Neuronal stem cell (in vitro differentiated cells): Measurements from ENCODE around the gene IGLL5.
A peak's percentile ranks its signal among the peaks of the same experiment; 100 is the strongest.
"Not testable (repeated sequence)": the region's sequence is repeated elsewhere in the genome, so short reads cannot be mapped to it uniquely, and the experiment has no call there.

Experiments
- DNase-seq: peaks from one replicate; pipeline ENCODE4 v3.0.0-alpha.2; 2013; ENCODE audit warnings: low spot score
- H2AFZ ChIP-seq: one replicate; pipeline ENCODE4 v1.6.1; 2013; ENCODE audit warnings: mild to moderate bottlenecking, low read length, inconsistent platforms
- H2AK5ac ChIP-seq: 2 replicates; pipeline ENCODE4 v1.6.1; 2013; ENCODE audit warnings: low read depth, mild to moderate bottlenecking, inconsistent platforms, low read length, moderate library complexity, mixed read lengths
- H2BK120ac ChIP-seq: 2 replicates; pipeline ENCODE4 v1.6.1; 2013; ENCODE audit warnings: low read depth, mild to moderate bottlenecking, inconsistent platforms, low read length, moderate library complexity, mixed read lengths
- H2BK12ac ChIP-seq: one replicate; pipeline ENCODE4 v1.6.1; 2013; ENCODE audit warnings: low read length, inconsistent platforms
- H2BK15ac ChIP-seq: 2 replicates; pipeline ENCODE4 v1.6.1; 2013; ENCODE audit warnings: mild to moderate bottlenecking, low read length, inconsistent platforms, mixed read lengths
- H2BK5ac ChIP-seq: one replicate; pipeline ENCODE4 v1.6.1; 2013; ENCODE audit warnings: inconsistent platforms, mild to moderate bottlenecking, low read length, moderate library complexity
- H3K14ac ChIP-seq: one replicate; pipeline ENCODE4 v1.6.1; 2013; ENCODE audit warnings: low read length, inconsistent platforms
- H3K18ac ChIP-seq: 2 replicates; pipeline ENCODE4 v1.6.1; 2013; ENCODE audit warnings: low read length, inconsistent platforms
- H3K23ac ChIP-seq: 2 replicates; pipeline ENCODE4 v1.6.1; 2013; ENCODE audit warnings: low read depth, mild to moderate bottlenecking, mixed read lengths, low read length, inconsistent platforms; ENCODE audit not compliant: poor library complexity
- H3K27ac ChIP-seq: replicated peaks from 3 replicates; pipeline ENCODE4 v1.5.1; 2013; ENCODE audit warnings: low read length, inconsistent platforms
- H3K27me3 ChIP-seq, 3 experiments: 2 replicates each; pipeline ENCODE4 v1.6.1; 2013; ENCODE audit warnings: low read length in 3 of 3, mild to moderate bottlenecking in 2 of 3, inconsistent platforms in 1 of 3, low read depth in 1 of 3, mixed read lengths in 1 of 3, moderate library complexity in 1 of 3; ENCODE audit not compliant: control insufficient read depth in 3 of 3, insufficient read depth in 3 of 3
- H3K36me3 ChIP-seq, 2 donors: replicated peaks in 1 of 2; 2 replicates each; pipeline ENCODE4 v1.6.1; 2013; ENCODE audit warnings: low read length in 2 of 2; ENCODE audit not compliant: control insufficient read depth in 2 of 2, insufficient read depth in 2 of 2
- H3K4ac ChIP-seq: 2 replicates; pipeline ENCODE4 v1.6.1; 2013; ENCODE audit warnings: inconsistent platforms, mild to moderate bottlenecking, low read length, moderate library complexity
- H3K4me1 ChIP-seq, 2 donors: 1 replicate in 1 of 2; 2 replicates in 1 of 2; pipeline ENCODE4 v1.6.1; 2013; ENCODE audit warnings: low read length in 2 of 2, low read depth in 1 of 2; ENCODE audit not compliant: control insufficient read depth in 2 of 2, insufficient read depth in 1 of 2
- H3K4me2 ChIP-seq: one replicate; pipeline ENCODE4 v1.6.1; 2013; ENCODE audit warnings: mild to moderate bottlenecking, low read length, inconsistent platforms; ENCODE audit not compliant: insufficient read depth, poor library complexity, severe bottlenecking
- H3K4me3 ChIP-seq, 2 donors: 2 replicates each; pipeline ENCODE4 v1.5.1; 2013; ENCODE audit warnings: low read length in 2 of 2, mild to moderate bottlenecking in 2 of 2, inconsistent platforms in 1 of 2, moderate library complexity in 1 of 2
- H3K79me1 ChIP-seq: one replicate; pipeline ENCODE4 v1.6.1; 2013; ENCODE audit warnings: low read depth, mild to moderate bottlenecking, inconsistent platforms, low read length, moderate library complexity
- H3K9ac ChIP-seq: one replicate; pipeline ENCODE4 v1.6.1; 2013; ENCODE audit warnings: mild to moderate bottlenecking, low read depth, low read length, inconsistent platforms; ENCODE audit not compliant: poor library complexity
- H3K9me3 ChIP-seq, 2 donors: replicated peaks in 1 of 2; 2 replicates each; pipeline versions ENCODE3 to v1.6.1; 2013; ENCODE audit warnings: low read length in 2 of 2, mild to moderate bottlenecking in 2 of 2, inconsistent platforms in 1 of 2, low read depth in 1 of 2, mixed read lengths in 1 of 2, moderate library complexity in 1 of 2; ENCODE audit not compliant: control insufficient read depth in 2 of 2, insufficient read depth in 1 of 2
- H4K8ac ChIP-seq: one replicate; pipeline ENCODE4 v1.6.1; 2013; ENCODE audit warnings: low read depth, mild to moderate bottlenecking, inconsistent platforms, low read length, moderate library complexity
- H4K91ac ChIP-seq: one replicate; pipeline ENCODE4 v1.6.1; 2013; ENCODE audit warnings: low read length, low read depth, mild to moderate bottlenecking, inconsistent platforms; ENCODE audit not compliant: poor library complexity
- WGBS, 2 donors: extraction: QIAGEN DNeasy Blood & Tissue Kit; methylation state at CpG; one replicate each; pipeline ENCODE4 v1.1.7; 2013; ENCODE audit warnings: missing lambda C conversion rate in 2 of 2, mixed read lengths in 1 of 2; ENCODE audit not compliant: insufficient read length in 2 of 2, insufficient replicate concordance in 1 of 2; ENCODE audit errors: extremely low coverage in 2 of 2; 5-methylcytosine and 5-hydroxymethylcytosine counted together

Gene IGLL5

DNA sequence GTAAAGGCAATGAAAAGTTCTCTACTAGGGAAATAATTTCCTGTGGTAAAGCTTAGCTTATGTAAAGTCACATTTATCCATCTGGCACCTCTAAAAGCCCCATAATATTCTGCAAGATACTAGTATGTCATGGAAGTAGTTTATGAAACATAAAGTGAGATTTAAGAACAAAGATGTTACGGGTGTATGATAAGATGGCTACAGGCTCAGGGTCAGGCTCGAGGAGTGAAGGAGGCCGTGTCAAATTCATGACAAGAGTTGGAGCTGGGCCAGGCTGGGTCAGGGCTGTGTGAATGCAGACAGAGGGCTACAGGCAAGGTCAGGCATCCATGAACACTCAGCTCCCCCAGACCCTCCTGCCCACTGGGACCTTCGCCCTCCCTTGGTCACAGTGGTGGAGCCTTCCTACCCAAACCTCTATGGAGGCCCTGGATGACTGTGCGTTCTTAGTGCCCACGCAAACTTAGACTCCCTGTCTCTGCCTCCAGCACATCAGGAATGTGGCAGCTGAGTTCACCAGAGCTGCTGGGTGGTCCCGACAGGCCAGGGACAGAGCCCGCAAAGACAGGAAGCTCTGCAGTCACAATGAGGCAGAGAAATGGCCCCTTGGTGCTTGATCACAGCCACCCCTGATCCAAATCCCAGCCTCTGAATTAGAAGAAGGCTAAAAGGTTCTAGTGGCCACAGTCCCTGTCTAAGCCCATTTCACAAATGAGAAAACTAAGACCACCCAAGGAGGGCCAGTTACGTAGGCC is 14.8 kb downstream of the IGLL5 start:
- Histone ChIP-seq H2AFZ (no peak overlapping the region), H3K14ac (no peak overlapping the region), H3K9me3 (no peaks in the 10 kb centered on the region), H2BK15ac (no peak overlapping the region), H3K9ac (no peak overlapping the region), H2BK120ac (no peak overlapping the region), H3K4me3 (peak overlapping the region in 1 of 2 donors; percentile 11), H3K27ac (no peak overlapping the region), H4K8ac (no peak overlapping the region), H2BK5ac (no peak overlapping the region), H3K79me1 (no peaks in the 10 kb centered on the region), H3K27me3 (peaks cover 0 to 9% (median 2%) of the 10 kb centered on the region in 3 experiments), H4K91ac (no peak overlapping the region), H2AK5ac (no peak overlapping the region), H3K36me3 (no peaks in the 10 kb centered on the region), H3K4me1 (no peaks in the 10 kb centered on the region), H3K4ac (no peak overlapping the region), H3K23ac (peak overlapping the region; percentile 81), H2BK12ac (peak overlapping the region; percentile 31), H3K18ac (no peak overlapping the region), H3K4me2 (no peak overlapping the region)
- no peak for DNase-seq
- no CpG with 5 or more reads among the region's 9 CpGs for WGBS, 2 donors

DNA sequence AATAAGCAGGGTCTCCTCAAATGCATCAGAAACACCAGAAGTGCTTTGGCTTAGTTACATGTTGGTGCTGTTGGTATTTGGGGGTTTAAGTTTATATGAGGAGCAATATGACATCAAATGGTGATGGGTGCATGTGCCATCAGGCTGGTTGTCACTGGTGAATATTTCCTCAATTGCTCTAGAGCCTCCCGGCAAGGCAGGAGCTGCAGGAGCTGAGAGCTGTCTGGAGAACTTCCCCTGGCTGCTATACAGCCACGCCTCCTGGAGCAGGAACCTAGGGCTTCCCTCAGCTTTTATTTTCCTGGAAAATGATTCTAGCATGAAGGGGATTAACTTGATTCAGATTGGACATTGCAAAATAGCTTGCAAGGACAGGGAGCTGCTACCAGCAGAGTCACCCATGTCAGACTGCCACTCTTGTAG is 15.8 kb downstream of the IGLL5 start:
- Histone ChIP-seq H3K9me3 (no peaks in the 10 kb centered on the region), H3K9ac (no peak overlapping the region), H2BK120ac (no peak overlapping the region), H3K4ac (no peak overlapping the region), H3K4me2 (no peak overlapping the region), H2BK15ac (no peak overlapping the region), H2AFZ (no peak overlapping the region), H3K79me1 (no peaks in the 10 kb centered on the region), H3K18ac (no peak overlapping the region), H3K27ac (no peak overlapping the region), H2BK12ac (no peak overlapping the region), H3K27me3 (peaks cover 0 to 6% (median 2%) of the 10 kb centered on the region in 3 experiments), H2BK5ac (no peak overlapping the region), H2AK5ac (no peak overlapping the region), H3K36me3 (no peaks in the 10 kb centered on the region), H3K4me3 (no peak overlapping the region), H3K23ac (no peak overlapping the region), H4K8ac (no peak overlapping the region), H3K4me1 (no peaks in the 10 kb centered on the region), H4K91ac (no peak overlapping the region), H3K14ac (no peak overlapping the region)
- WGBS, 2 donors: no CpG with 5 or more reads among the region's 2 CpGs
- DNase-seq: no peak

GRCh38 chr22:22903781-22904192 is 16.2 kb downstream of the IGLL5 start:
- H3K14ac ChIP-seq, H2BK5ac ChIP-seq, H3K9ac ChIP-seq, H3K4ac ChIP-seq, DNase-seq, H3K36me3 ChIP-seq, H2BK120ac ChIP-seq, H3K4me2 ChIP-seq, H3K79me1 ChIP-seq, H2BK15ac ChIP-seq, H3K27ac ChIP-seq, H3K9me3 ChIP-seq, H3K18ac ChIP-seq, H2AK5ac ChIP-seq, H3K23ac ChIP-seq, H4K91ac ChIP-seq, H2AFZ ChIP-seq, H3K4me1 ChIP-seq, H2BK12ac ChIP-seq, H3K27me3 ChIP-seq, H4K8ac ChIP-seq, H3K4me3 ChIP-seq: not testable (repeated sequence)
- no CpG with 5 or more reads among the region's 1 CpG for WGBS, 2 donors

GRCh38 chr22:22904736-22905135 is 17.1 kb downstream of the IGLL5 start:
- WGBS, 2 donors: no CpG with 5 or more reads among the region's 5 CpGs
- not testable (repeated sequence) for H3K79me1 ChIP-seq, H3K9ac ChIP-seq, H4K8ac ChIP-seq, H2BK12ac ChIP-seq, H3K27me3 ChIP-seq, H3K4me3 ChIP-seq, H3K23ac ChIP-seq, H3K4ac ChIP-seq, H3K36me3 ChIP-seq, H4K91ac ChIP-seq, H2AK5ac ChIP-seq, H2BK120ac ChIP-seq, H3K18ac ChIP-seq, H3K14ac ChIP-seq, H2BK5ac ChIP-seq, H3K4me2 ChIP-seq, H3K4me1 ChIP-seq, H3K27ac ChIP-seq, H3K9me3 ChIP-seq, H2AFZ ChIP-seq, DNase-seq, H2BK15ac ChIP-seq
